Transverse colon (tissue), 3 donors: ENCODE data around the gene HIRIP3.
"Not testable (repeated sequence)": the region's sequence is repeated elsewhere in the genome, so short reads cannot be mapped to it uniquely, and the experiment has no call there.

Source experiments
- CTCF ChIP-seq, 5 experiments: fragments of 200-600 bp in 3 of 5; fragments of 450-650 bp in 2 of 5; sonication (generic) in 3 of 5; IDR thresholded peaks; 1 replicate in 2 of 5; 2 replicates in 3 of 5; pipeline ENCODE4 v1.5.1; 2016 to 2017; ENCODE audit warnings: antibody characterized with exemption in 5 of 5, inconsistent platforms in 3 of 5, mild to moderate bottlenecking in 2 of 5, moderate library complexity in 1 of 5
- EP300 ChIP-seq: sonication (generic); formaldehyde crosslinking; IDR thresholded peaks from one replicate; pipeline ENCODE4 v1.6.1; 2017; ENCODE audit warnings: antibody characterized with exemption, low read depth
- POLR2A ChIP-seq: fragments of 450-650 bp; IDR thresholded peaks from one replicate; pipeline ENCODE4 v1.6.1; 2016; ENCODE audit warnings: antibody characterized with exemption, mild to moderate bottlenecking, moderate library complexity

- not testable (repeated sequence) for TF ChIP-seq CTCF (IDR thresholded peaks at IDR 0.05); POLR2A; EP300
These were observed 20.0 kb upstream of the HIRIP3 start for GRCh38 chr16:30015450-30015849.
